BE2C (cell line): ENCODE measurements around the gene MISP3.

Experiments used
- DNase-seq: peaks from one replicate; pipeline ENCODE4 v3.0.0-alpha.2; 2020
- H3K27me3 ChIP-seq: fragments of 250-450 bp; sonication (Bioruptor Pico); 2 replicates; pipeline ENCODE4 v1.5.1; 2020; ENCODE audit warnings: mild to moderate bottlenecking
- H3K36me3 ChIP-seq: fragments of 250-450 bp; sonication (Bioruptor Pico); 2 replicates; pipeline ENCODE4 v1.5.1; 2020; ENCODE audit warnings: mild to moderate bottlenecking
- H3K4me1 ChIP-seq: fragments of 250-450 bp; sonication (Bioruptor Pico); 2 replicates; pipeline ENCODE4 v1.5.1; 2020
- H3K4me3 ChIP-seq: 2 replicates; pipeline ENCODE4 v1.5.1; 2011; ENCODE audit warnings: low read depth, low read length
- H3K9me3 ChIP-seq: fragments of 250-450 bp; sonication (Bioruptor Pico); 2 replicates; pipeline ENCODE4 v1.5.1; 2020
- CTCF ChIP-seq: IDR thresholded peaks from 2 replicates; pipeline ENCODE4 v1.5.1; 2012; ENCODE audit warnings: mild to moderate bottlenecking, low read depth, low read length

The MISP3 gene

GRCh38 chr19:14119146-14119545 lies 46.6 kb downstream of the MISP3 start:
- Histone ChIP-seq H3K9me3 (no peaks in the 10 kb centered on the region), H3K4me3 (no peak overlapping the region), H3K36me3 (no peaks in the 10 kb centered on the region; the same call in 1 of the 2 replicates), H3K27me3 (no peaks in the 10 kb centered on the region), H3K4me1 (peaks cover 9% of the 10 kb centered on the region)
- no peak for TF ChIP-seq CTCF
- DNase-seq = no peak

DNA sequence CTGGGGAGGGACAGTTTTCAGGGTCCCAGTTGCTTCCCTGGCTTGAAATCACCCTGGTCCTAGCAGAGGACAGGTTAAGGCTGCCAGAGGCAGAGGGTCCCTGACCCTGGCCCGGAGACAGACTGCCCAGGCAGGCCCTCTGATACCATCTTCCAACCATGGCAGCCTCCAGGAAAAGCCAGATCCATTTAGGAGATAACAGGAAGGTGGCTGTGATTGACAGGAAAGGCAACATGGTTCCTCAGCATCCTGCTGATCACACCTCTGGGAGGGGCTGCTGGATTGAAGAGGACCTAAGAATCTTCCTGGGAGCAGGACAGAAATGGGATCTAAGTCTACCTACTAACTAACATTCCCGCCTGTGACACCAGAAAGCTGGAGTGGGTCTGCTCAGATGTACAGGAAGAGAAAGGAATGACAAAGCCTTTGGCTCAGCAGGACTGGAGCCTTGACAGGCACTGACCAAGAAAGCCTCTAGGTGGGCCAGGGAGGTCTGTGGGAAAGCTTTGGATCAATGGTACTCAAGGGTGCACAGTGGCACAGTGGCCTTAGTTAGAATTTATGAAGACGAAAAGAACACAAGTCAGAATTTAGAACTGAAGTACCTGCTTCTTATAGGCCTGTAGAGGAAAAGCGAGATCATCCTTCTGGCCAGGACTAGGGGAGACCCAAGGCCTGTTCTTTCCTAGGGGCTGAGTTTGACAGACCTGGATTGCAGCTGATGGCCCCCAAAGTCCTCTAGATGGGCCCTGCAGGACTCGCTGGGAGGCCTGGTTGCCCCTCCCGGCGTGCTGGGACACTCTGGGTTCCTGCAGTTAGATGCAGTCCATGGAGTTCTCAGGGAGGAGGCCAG lies 47.3 kb downstream of the MISP3 start:
- Histone ChIP-seq H3K9me3 (no peaks in the 10 kb centered on the region), H3K4me3 (no peak overlapping the region), H3K4me1 (peaks cover 9% of the 10 kb centered on the region), H3K36me3 (no peaks in the 10 kb centered on the region; the same call in 1 of the 2 replicates), H3K27me3 (no peaks in the 10 kb centered on the region)
- no peak for TF ChIP-seq CTCF
- no peak for DNase-seq

DNA sequence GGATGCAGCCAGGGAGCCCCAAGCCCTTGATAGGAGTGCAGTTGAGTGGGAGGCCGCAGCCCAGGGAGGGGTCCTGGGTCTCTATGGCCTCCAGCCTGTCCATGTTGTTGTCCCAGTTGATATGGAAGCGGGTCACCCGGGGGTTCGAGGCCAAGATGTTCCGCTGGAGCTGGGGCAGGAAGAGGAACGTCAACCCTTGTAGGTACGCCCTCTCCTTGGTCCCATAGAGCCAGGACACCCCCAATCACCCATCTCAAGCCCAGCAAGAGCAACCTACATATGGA lies 47.9 kb downstream of the MISP3 start:
- H3K27me3 ChIP-seq = no peaks in the 10 kb centered on the region
- DNase-seq = no peak
- no peaks in the 10 kb centered on the region for H3K9me3 ChIP-seq
- no peak for TF ChIP-seq CTCF
- H3K36me3 ChIP-seq = no peaks in the 10 kb centered on the region; the same call in 1 of the 2 replicates
- H3K4me3 ChIP-seq = no peak overlapping the region
- H3K4me1 ChIP-seq = peaks cover 9% of the 10 kb centered on the region

- no peaks in the 10 kb centered on the region; the same call in 1 of the 2 replicates for H3K36me3 ChIP-seq
- no peaks in the 10 kb centered on the region for H3K9me3 ChIP-seq
- peaks cover 9% of the 10 kb centered on the region for H3K4me1 ChIP-seq
- no peak for TF ChIP-seq CTCF
- DNase-seq = no peak
- no peaks in the 10 kb centered on the region for H3K27me3 ChIP-seq
- no peak overlapping the region for H3K4me3 ChIP-seq
Measured at GRCh38 chr19:14122924-14123323, 50.3 kb downstream of the MISP3 start.
